Measurements from ENCODE around the gene IYD. TPM values are rescaled to one million over a fixed set of nuclear protein-coding genes. Genes with fewer than 3 reads are reported as not detected.

Gene IYD
- total and polyA plus RNA-seq, 2 donors (not counting 1 experiment from before 2014, with no cell fraction given), result not detected

- no peaks in the 10 kb centered on the region for H3K27me3 ChIP-seq (ENCODE audit: control insufficient read depth, insufficient read depth, low read length)
- H3K4me3 ChIP-seq (replicated peaks in 1 of 4; ENCODE audit: control extremely low read depth in 1 of 4, insufficient read depth in 1 of 4, low read depth in 3 of 4, low read length in 4 of 4), result no peak overlapping the region
- H3K27ac ChIP-seq (ENCODE audit: insufficient read depth, low read length), result no peak overlapping the region
- H3K9me3 ChIP-seq (ENCODE audit: control insufficient read depth, insufficient read depth, low read depth, low read length), result no peaks in the 10 kb centered on the region
- no peak for TF ChIP-seq EZH2 (IDR thresholded peaks at IDR 0.05; ENCODE audit: low read length, missing control alignments)
- TF ChIP-seq CTCF (conservative IDR thresholded peaks at IDR 0.05 in 1 of 2, IDR thresholded peaks at IDR 0.05 in 1 of 2; ENCODE audit: low read depth in 1 of 2, low read length in 2 of 2), result no peak
- H3K36me3 ChIP-seq (ENCODE audit: control insufficient read depth, insufficient read depth, low read length), result no peaks in the 10 kb centered on the region
- no peak for DNase-seq (ENCODE audit: low read depth in 2 of 2)
- no peaks in the 10 kb centered on the region for H3K79me2 ChIP-seq (ENCODE audit: control insufficient read depth, insufficient read depth, low read length)
- H3K4me1 ChIP-seq (ENCODE audit: control insufficient read depth, extremely low read depth, insufficient read depth, low read length), result no peaks in the 10 kb centered on the region
- H2AFZ ChIP-seq (ENCODE audit: low read length), result no peak overlapping the region
- no peak overlapping the region for H3K9ac ChIP-seq (ENCODE audit: insufficient read depth, low read length)
- no peaks in the 10 kb centered on the region for H4K20me1 ChIP-seq (ENCODE audit: control insufficient read depth, extremely low read depth, insufficient read depth, low read length)
- no peak overlapping the region for H3K4me2 ChIP-seq (ENCODE audit: extremely low read depth, insufficient read depth, low read length)
Measured at GRCh38 chr6:150391414-150391813, 22.6 kb downstream of the IYD start.

- H3K4me1 ChIP-seq (ENCODE audit: control insufficient read depth, extremely low read depth, insufficient read depth, low read length), result no peaks in the 10 kb centered on the region
- no peak overlapping the region for H3K4me3 ChIP-seq (replicated peaks in 1 of 4; ENCODE audit: control extremely low read depth in 1 of 4, insufficient read depth in 1 of 4, low read depth in 3 of 4, low read length in 4 of 4)
- H3K9me3 ChIP-seq (ENCODE audit: control insufficient read depth, insufficient read depth, low read depth, low read length), result no peaks in the 10 kb centered on the region
- no peaks in the 10 kb centered on the region for H3K27me3 ChIP-seq (ENCODE audit: control insufficient read depth, insufficient read depth, low read length)
- H3K27ac ChIP-seq (ENCODE audit: insufficient read depth, low read length), result no peak overlapping the region
- H4K20me1 ChIP-seq (ENCODE audit: control insufficient read depth, extremely low read depth, insufficient read depth, low read length), result no peaks in the 10 kb centered on the region
- H3K79me2 ChIP-seq (ENCODE audit: control insufficient read depth, insufficient read depth, low read length), result no peaks in the 10 kb centered on the region
- no peak overlapping the region for H3K4me2 ChIP-seq (ENCODE audit: extremely low read depth, insufficient read depth, low read length)
- H3K9ac ChIP-seq (ENCODE audit: insufficient read depth, low read length), result no peak overlapping the region
- no peaks in the 10 kb centered on the region for H3K36me3 ChIP-seq (ENCODE audit: control insufficient read depth, insufficient read depth, low read length)
- no peak overlapping the region for H2AFZ ChIP-seq (ENCODE audit: low read length)
- DNase-seq (ENCODE audit: low read depth in 2 of 2), result no peak
- TF ChIP-seq CTCF (conservative IDR thresholded peaks at IDR 0.05 in 1 of 2, IDR thresholded peaks at IDR 0.05 in 1 of 2; ENCODE audit: low read depth in 1 of 2, low read length in 2 of 2) (no peak), EZH2 (IDR thresholded peaks at IDR 0.05; ENCODE audit: low read length, missing control alignments) (no peak)
Measured at GRCh38 chr6:150391890-150392289, 23.1 kb downstream of the IYD start.

GRCh38 chr6:150392452-150393220, 23.8 kb downstream of the IYD start:
- Histone ChIP-seq H2AFZ (ENCODE audit: low read length) (no peak overlapping the region), H3K36me3 (ENCODE audit: control insufficient read depth, insufficient read depth, low read length) (no peaks in the 10 kb centered on the region), H3K4me1 (ENCODE audit: control insufficient read depth, extremely low read depth, insufficient read depth, low read length) (no peaks in the 10 kb centered on the region), H3K9ac (ENCODE audit: insufficient read depth, low read length) (no peak overlapping the region), H3K27ac (ENCODE audit: insufficient read depth, low read length) (no peak overlapping the region), H3K4me3 (replicated peaks in 1 of 4; ENCODE audit: control extremely low read depth in 1 of 4, insufficient read depth in 1 of 4, low read depth in 3 of 4, low read length in 4 of 4) (no peak overlapping the region), H3K4me2 (ENCODE audit: extremely low read depth, insufficient read depth, low read length) (no peak overlapping the region), H3K79me2 (ENCODE audit: control insufficient read depth, insufficient read depth, low read length) (no peaks in the 10 kb centered on the region), H4K20me1 (ENCODE audit: control insufficient read depth, extremely low read depth, insufficient read depth, low read length) (no peaks in the 10 kb centered on the region), H3K9me3 (ENCODE audit: control insufficient read depth, insufficient read depth, low read depth, low read length) (no peaks in the 10 kb centered on the region), H3K27me3 (ENCODE audit: control insufficient read depth, insufficient read depth, low read length) (no peaks in the 10 kb centered on the region)
- no peak for TF ChIP-seq EZH2 (IDR thresholded peaks at IDR 0.05; ENCODE audit: low read length, missing control alignments)
- TF ChIP-seq CTCF (conservative IDR thresholded peaks at IDR 0.05 in 1 of 2, IDR thresholded peaks at IDR 0.05 in 1 of 2; ENCODE audit: low read depth in 1 of 2, low read length in 2 of 2), result no peak
- DNase-seq (ENCODE audit: low read depth in 2 of 2), result no peak

Measured in fibroblast of lung (primary cell).